ENCODE measurements around the gene S100A5.
"Not testable (repeated sequence)": the region's sequence is repeated elsewhere in the genome, so short reads cannot be mapped to it uniquely, and the experiment has no call there.

Gene S100A5

DNA sequence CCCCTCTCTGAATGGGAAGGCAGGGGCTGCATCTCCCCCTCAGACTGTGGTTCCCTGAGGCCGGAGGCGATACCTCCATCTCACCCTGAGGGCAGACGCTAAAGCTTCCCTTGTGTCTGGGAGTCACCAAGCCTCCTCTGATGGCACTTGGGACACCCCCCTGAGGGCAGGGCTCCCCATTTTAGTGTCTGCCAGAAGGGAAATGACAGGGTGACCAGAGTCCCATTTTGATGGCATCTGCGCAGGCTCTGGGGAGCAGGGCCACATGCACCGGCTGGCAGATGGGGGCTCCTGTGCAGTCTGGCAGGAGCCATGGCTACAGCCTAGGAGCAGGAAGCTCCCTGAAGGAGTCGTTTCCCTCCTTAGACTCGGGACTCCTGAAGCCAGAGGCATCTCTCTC, 23.3 kb upstream of the S100A5 start:
- DNase-seq (ENCODE audit: low read depth) = no peak
- no peak overlapping the region for H3K4me3 ChIP-seq (ENCODE audit: low read depth, low read length)
- no peak for TF ChIP-seq CTCF (IDR thresholded peaks at IDR 0.05; ENCODE audit: low read depth, low read length)
- no peak for TF ChIP-seq POLR2A (IDR thresholded peaks at IDR 0.05; ENCODE audit: extremely low read depth, insufficient read length)
- no peak for TF ChIP-seq MYC (IDR thresholded peaks at IDR 0.05; ENCODE audit: low read depth, low read length)
- no peak for TF ChIP-seq MAX (IDR thresholded peaks at IDR 0.05; ENCODE audit: low read depth, low read length)

DNA sequence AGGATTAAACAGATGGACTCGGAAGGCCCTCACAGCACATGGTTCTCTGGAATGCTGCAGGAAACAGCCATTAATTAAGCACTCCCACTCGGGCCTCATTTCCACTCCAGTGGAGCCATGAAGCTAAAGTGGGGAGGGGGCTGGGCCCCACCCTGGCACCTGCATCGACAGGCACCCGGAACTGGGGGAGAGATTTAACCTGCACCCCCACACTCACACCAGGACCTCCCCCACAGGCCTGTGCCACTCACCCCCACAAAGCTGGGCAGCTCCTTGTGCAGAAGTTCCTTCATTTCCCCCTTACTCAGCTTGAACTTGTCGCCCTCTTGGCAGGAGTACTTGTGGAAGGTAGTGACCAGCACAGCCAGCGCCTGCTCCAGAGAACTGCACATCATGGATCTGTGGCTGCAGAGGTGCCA, 22.8 kb upstream of the S100A5 start:
- no peak for TF ChIP-seq MAX (IDR thresholded peaks at IDR 0.05; ENCODE audit: low read depth, low read length)
- no peak for TF ChIP-seq CTCF (IDR thresholded peaks at IDR 0.05; ENCODE audit: low read depth, low read length)
- TF ChIP-seq MYC (IDR thresholded peaks at IDR 0.05; ENCODE audit: low read depth, low read length) = no peak
- no peak for TF ChIP-seq POLR2A (IDR thresholded peaks at IDR 0.05; ENCODE audit: extremely low read depth, insufficient read length)
- H3K4me3 ChIP-seq (ENCODE audit: low read depth, low read length) = no peak overlapping the region

GRCh38 chr1:153562021-153562420, 21.3 kb upstream of the S100A5 start:
- DNase-seq (ENCODE audit: low read depth); H3K4me3 ChIP-seq (ENCODE audit: low read depth, low read length): not testable (repeated sequence)

More for the DNA sequence above, 22.8 kb upstream of the S100A5 start:
- DNase-seq (ENCODE audit: low read depth) = no peak

- DNase-seq (ENCODE audit: low read depth) = no peak
- no peak overlapping the region for H3K4me3 ChIP-seq (ENCODE audit: low read depth, low read length)
- TF ChIP-seq POLR2A (IDR thresholded peaks at IDR 0.05; ENCODE audit: extremely low read depth, insufficient read length) (no peak), MYC (IDR thresholded peaks at IDR 0.05; ENCODE audit: low read depth, low read length) (no peak), MAX (IDR thresholded peaks at IDR 0.05; ENCODE audit: low read depth, low read length) (no peak), CTCF (IDR thresholded peaks at IDR 0.05; ENCODE audit: low read depth, low read length) (no peak)
These were observed 20.8 kb upstream of the S100A5 start for GRCh38 chr1:153561466-153561985.

DNA sequence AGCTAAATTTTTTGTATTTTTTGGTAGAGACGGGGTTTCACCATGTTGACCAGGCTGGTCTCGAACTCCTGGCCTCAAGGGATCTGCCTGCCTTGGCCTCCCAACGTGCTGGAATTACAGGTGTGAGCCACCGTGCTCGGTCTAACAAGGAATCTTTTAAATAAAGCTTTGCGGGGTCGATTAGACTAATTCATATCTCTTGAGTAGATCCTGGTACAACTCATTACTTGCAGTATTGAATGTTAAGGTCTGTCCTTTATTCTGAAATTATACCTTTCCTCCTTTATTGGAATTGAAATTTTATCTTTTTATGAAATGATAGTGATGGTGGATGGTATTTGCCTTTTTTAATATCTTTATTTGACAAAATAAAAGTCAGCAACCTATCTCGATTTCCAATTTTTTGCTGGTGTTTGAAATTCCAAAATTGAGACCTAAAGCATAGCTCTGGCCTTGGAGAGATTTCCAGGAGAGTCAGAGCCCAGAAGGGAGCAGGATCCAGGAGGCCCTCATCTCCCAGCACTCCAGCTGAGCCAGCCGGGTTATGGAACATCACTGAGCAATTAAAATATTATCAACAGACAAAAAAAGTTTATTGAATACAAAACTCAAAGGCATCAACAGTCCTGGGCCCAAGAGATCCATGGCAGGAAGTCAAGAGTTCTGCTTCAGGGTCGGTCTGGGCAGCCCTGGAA, 20.2 kb upstream of the S100A5 start:
- DNase-seq (ENCODE audit: low read depth) = no peak
- no peak overlapping the region for H3K4me3 ChIP-seq (ENCODE audit: low read depth, low read length)
- TF ChIP-seq MAX (IDR thresholded peaks at IDR 0.05; ENCODE audit: low read depth, low read length) (no peak), CTCF (IDR thresholded peaks at IDR 0.05; ENCODE audit: low read depth, low read length) (no peak), MYC (IDR thresholded peaks at IDR 0.05; ENCODE audit: low read depth, low read length) (no peak), POLR2A (IDR thresholded peaks at IDR 0.05; ENCODE audit: extremely low read depth, insufficient read length) (no peak)

GRCh38 chr1:153560241-153560640, 19.5 kb upstream of the S100A5 start:
- no peak for DNase-seq (ENCODE audit: low read depth)
- H3K4me3 ChIP-seq (ENCODE audit: low read depth, low read length) = no peak overlapping the region
- no peak for TF ChIP-seq POLR2A (IDR thresholded peaks at IDR 0.05; ENCODE audit: extremely low read depth, insufficient read length)

GRCh38 chr1:153557877-153558276, 17.1 kb upstream of the S100A5 start:
- H3K4me3 ChIP-seq (ENCODE audit: low read depth, low read length) = no peak overlapping the region
- DNase-seq (ENCODE audit: low read depth) = no peak
- no peak for TF ChIP-seq MAX (IDR thresholded peaks at IDR 0.05; ENCODE audit: low read depth, low read length)
- no peak for TF ChIP-seq POLR2A (IDR thresholded peaks at IDR 0.05; ENCODE audit: extremely low read depth, insufficient read length)
- TF ChIP-seq CTCF (IDR thresholded peaks at IDR 0.05; ENCODE audit: low read depth, low read length) = no peak
- TF ChIP-seq MYC (IDR thresholded peaks at IDR 0.05; ENCODE audit: low read depth, low read length) = no peak

Measured in NB4 (cell line).